ENCODE measurements around the gene TNS3. TPM values are rescaled to one million over a fixed set of nuclear protein-coding genes. Genes with fewer than 3 reads are reported as not detected.

The TNS3 gene
- total RNA-seq (2011; cell fraction: chromatin; rRNA removed; ENCODE audit: low replicate concordance), result not detected in 2 replicates
- under 0.01 TPM in 1 of 2 replicates, not detected in the other for total RNA-seq (2011; cell fraction: nucleolus; rRNA removed)
- not detected in 2 replicates for total RNA-seq (2011; cell fraction: nucleoplasm; rRNA removed)
- not detected in 2 replicates for total RNA-seq (2014; rRNA removed)
- not detected in 2 replicates for total RNA-seq (2014; rRNA removed; fragmentation: Illumina TruSeq; extraction: Trizol)
- 0.04 TPM in 1 of 2 replicates, not detected in the other for total RNA-seq (2015; rRNA removed; fragmentation: Illumina TruSeq; extraction: Trizol)
- total RNA-seq (2021), result 0.20 and 0.47 TPM in 2 replicates
- polyA plus RNA-seq (2011; rRNA removed), result not detected in 2 replicates
- not detected in 2 replicates for polyA plus RNA-seq (2011; cell fraction: cytosol; rRNA removed)
- polyA plus RNA-seq (2011; cell fraction: nucleus; rRNA removed), result 0.04 TPM in 1 of 2 replicates, not detected in the other
- 0.03 and 0.36 TPM in 2 replicates for polyA plus RNA-seq (2012)
- polyA plus RNA-seq (2014; fragmentation: Illumina TruSeq; extraction: Trizol), result not detected in 2 replicates
- not detected for polyA plus RNA-seq (2014; fragmentation: Nextera tagmentation; extraction: Ambion mirVana)
- not detected in 2 replicates for polyA plus RNA-seq (2014; rRNA removed)
- polyA minus RNA-seq (2011; rRNA and poly(A)+ RNA removed), result 0.18 TPM in 1 of 2 replicates, not detected in the other
- 0.27 TPM in 1 of 2 replicates, not detected in the other for polyA minus RNA-seq (2011; cell fraction: cytosol; rRNA and poly(A)+ RNA removed)
- under 0.01 and 0.22 TPM in 2 replicates for polyA minus RNA-seq (2011; cell fraction: nucleus; rRNA and poly(A)+ RNA removed)
- Bru-seq, nascent RNA, result percentile 13 among the genes with signal in this experiment
- percentile 14 among the genes with signal in this experiment for BruChase-seq, experiment 1, labeled RNA remaining after a 2-hour chase
- BruChase-seq, experiment 2, labeled RNA remaining after a 6-hour chase, result percentile 13 among the genes with signal in this experiment
- long read RNA-seq, experiment 1, result 0 reads
- long read RNA-seq, experiment 2, result 0 reads
- long read RNA-seq, experiment 3, result 0 reads

DNA sequence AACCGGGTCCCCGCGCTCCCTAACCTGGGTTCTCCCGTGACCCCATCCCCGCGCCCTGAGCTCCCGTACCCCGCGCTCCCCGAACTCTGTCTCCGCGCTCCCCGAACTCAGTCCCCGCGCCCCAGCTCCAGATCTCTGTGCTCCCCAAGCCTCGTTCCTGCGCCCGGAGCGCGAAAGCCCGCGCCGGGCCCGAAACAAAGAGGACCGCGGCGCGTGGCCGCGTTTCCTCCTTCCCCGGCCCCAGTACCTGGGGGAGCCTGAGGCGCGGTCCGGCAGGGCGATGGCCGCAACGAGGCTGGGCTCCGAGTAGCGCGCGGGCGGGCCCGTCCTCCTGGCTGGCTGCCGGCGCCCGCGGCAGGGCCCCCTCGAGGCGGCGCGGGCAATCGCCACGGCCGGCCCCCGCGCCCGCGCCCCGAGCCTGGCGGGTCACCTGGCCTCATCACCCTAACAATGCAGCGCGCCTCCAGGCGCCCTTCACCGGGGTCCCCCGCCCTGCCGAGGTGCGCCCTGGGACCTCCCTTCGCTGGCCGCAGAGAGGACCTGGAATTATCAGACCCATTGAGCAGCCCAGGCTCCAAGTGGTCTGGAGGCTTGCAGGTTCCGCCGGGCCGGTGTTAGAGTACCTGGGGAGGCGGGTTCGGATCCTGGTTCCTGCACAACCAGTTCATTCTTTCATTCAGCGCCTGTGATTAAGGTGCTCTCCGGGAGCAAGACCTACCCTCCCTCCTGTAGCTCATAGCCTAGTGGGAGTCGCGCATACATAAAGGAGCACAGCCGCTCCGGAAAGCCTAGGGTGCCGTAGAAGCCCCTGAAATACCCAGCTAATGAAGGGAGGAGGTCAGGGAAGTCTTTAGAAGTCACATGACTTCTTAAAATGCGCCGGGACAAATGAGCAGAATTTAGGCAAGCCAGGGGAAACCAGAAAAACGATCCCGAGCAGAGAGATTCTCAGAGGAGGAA, at the start of gene TNS3:
Gene TNS3 (minus strand): TSS at position 308 of the 960 bp plus-strand sequence. CDS start 142,475 bp downstream, outside the sequence.
- no peak for DNase-seq (ENCODE audit: extremely low read depth in 1 of 4, low spot score in 3 of 4)
- Histone ChIP-seq H3K4me2 (ENCODE audit: insufficient read depth, low read length) (no peak within 1 kb of the TSS), H2AFZ (ENCODE audit: low read depth, low read length) (no peak within 1 kb of the TSS), H3K27ac (ENCODE audit: extremely low read depth, low read depth, low read length) (no peak within 1 kb of the TSS), H4K20me1 (replicated peaks; ENCODE audit: control insufficient read depth, insufficient read depth, low read length) (no peaks in the 10 kb centered on the region), H3K4me3 (no peak within 1 kb of the TSS), H3K27me3 (ENCODE audit: control insufficient read depth in 2 of 2, insufficient read depth in 2 of 2, low read length in 2 of 2) (peaks cover 2 to 50% of the 10 kb centered on the region in 2 experiments; a peak in 3 of 5 replicates), H3K79me2 (ENCODE audit: control insufficient read depth, insufficient read depth, low read length) (no peaks in the 10 kb centered on the region), H3K9me1 (ENCODE audit: control insufficient read depth, insufficient read depth, low read length) (no peaks in the 10 kb centered on the region), H3K36me3 (ENCODE audit: control insufficient read depth, insufficient read depth, low read length) (no peaks in the 10 kb centered on the region), H3K9me3 (replicated peaks; ENCODE audit: control insufficient read depth, insufficient read depth, low read depth, low read length) (no peaks in the 10 kb centered on the region), H3K9ac (ENCODE audit: insufficient read depth in 1 of 2, low read depth in 2 of 2, low read length in 2 of 2) (no peak within 1 kb of the TSS), H3K4me1 (replicated peaks in 1 of 2; ENCODE audit: control insufficient read depth in 2 of 2, insufficient read depth in 2 of 2, low read length in 2 of 2) (no peaks in the 10 kb centered on the region)
- CTCF ChIA-PET (ENCODE audit: low intra/inter-chr PET ratio), result no interaction called here
- 7% methylated on average over 26 of the region's 85 CpGs for WGBS (ENCODE audit: insufficient coverage, low coverage, missing lambda C conversion rate)
- ATAC-seq, result no peak
- BruUV-seq (replicated peaks), result no TSS peak
- TF ChIP-seq, protein P1, sequence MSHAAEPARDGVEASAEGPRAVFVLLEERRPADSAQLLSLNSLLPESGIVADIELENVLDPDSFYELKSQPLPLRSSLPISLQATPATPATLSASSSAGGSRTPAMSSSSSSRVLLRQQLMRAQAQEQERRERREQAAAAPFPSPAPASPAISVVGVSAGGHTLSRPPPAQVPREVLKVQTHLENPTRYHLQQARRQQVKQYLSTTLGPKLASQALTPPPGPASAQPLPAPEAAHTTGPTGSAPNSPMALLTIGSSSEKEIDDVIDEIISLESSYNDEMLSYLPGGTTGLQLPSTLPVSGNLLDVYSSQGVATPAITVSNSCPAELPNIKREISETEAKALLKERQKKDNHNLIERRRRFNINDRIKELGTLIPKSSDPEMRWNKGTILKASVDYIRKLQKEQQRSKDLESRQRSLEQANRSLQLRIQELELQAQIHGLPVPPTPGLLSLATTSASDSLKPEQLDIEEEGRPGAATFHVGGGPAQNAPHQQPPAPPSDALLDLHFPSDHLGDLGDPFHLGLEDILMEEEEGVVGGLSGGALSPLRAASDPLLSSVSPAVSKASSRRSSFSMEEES (CRISPR knock-in tag; IDR thresholded peaks at IDR 0.05), result peak; percentile 63; the same call in 1 of the 2 replicates
- no peak for TF ChIP-seq ZNF146 (CRISPR knock-in tag; IDR thresholded peaks at IDR 0.05; ENCODE audit: unreplicated experiment)
- intact Hi-C loops (cut with micrococcal nuclease) (no loop called here), in situ Hi-C loops (cut with MboI) (no loop called here)
- POLR2A ChIA-PET, result no interaction called here
- no peak for FAIRE-seq
